GM23248 (cell line): ENCODE data around the gene ANXA5.

Experiments
- EZH2 ChIP-seq: fragments of 200-600 bp; sonication (generic); IDR thresholded peaks from 2 replicates; pipeline ENCODE4 v1.6.1; 2018; ENCODE audit warnings: antibody characterized with exemption, mild to moderate bottlenecking; ENCODE audit not compliant: insufficient read depth, poor library complexity, severe bottlenecking
- EZH2phosphoT487 ChIP-seq: fragments of 200-600 bp; sonication (generic); IDR thresholded peaks from 2 replicates; pipeline ENCODE4 v1.6.1; 2018; ENCODE audit warnings: antibody characterized with exemption, moderate library complexity, mild to moderate bottlenecking, low read depth; ENCODE audit not compliant: insufficient read depth

DNA sequence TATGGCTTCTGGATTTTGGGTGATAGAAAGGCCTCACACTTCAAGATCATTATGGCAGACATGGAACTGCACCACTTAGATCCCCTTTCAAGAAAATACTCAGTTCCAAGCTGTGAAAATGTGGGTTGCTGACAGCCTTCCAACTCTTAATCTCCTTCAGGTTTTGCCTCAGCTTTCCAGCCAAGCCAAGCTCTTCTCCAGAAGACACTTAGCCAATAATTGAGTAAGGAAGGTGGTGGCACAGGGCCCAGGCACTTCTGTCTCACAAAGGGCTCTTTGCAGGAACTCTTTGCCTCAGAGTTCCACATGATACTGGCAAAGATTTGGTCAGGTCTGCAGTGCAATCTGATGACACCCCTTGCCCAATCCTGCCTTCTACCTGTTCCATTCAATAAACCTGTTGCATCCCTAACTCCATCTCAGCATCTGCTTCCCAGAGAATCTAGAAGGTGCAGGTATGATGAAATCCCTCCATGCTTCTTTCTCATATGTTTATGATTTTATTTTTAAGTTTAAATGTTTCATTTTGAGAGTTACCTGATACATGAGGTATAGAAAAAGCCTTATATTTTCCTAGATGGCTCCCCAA is 30.6 kb downstream of the ANXA5 start:
- no peak for TF ChIP-seq EZH2
- no peak for TF ChIP-seq EZH2phosphoT487
